Renal cortical epithelial cell (primary cell): ENCODE data around the gene CPE. TPM values are rescaled to one million over a fixed set of nuclear protein-coding genes. Genes with fewer than 3 reads are reported as not detected.

Experiments
- total RNA-seq: library from RNA; depleted of rRNA; stranded (reverse); fragments of >200 nt; gene quantifications from 2 replicates; pipeline ENCODE4 v1.2.3, GENCODE V29; 2014

Gene CPE
- total RNA-seq, 1 donor from 2014 or later: 32.8 TPM

Other genes starting within 250 kb of the CPE start
- gene KLHL2, start 171.4 kb upstream of the CPE start, total RNA-seq: 18.8 and 30.9 TPM in 2 replicates
- gene MSMO1, start 51.3 kb upstream of the CPE start, total RNA-seq: 72.7 and 446 TPM in 2 replicates